Lung (tissue), 12 donors: ENCODE data around the gene VAT1L. TPM values are rescaled to one million over a fixed set of nuclear protein-coding genes. Genes with fewer than 3 reads are reported as not detected.
A peak's percentile ranks its signal among the peaks of the same experiment; 100 is the strongest.

Source experiments
- ATAC-seq: fragments of 200-7000 bp; cut with Tn5 transposase; one replicate; pipeline ENCODE4 v1.9.1; 2020; ENCODE audit warnings: moderate number of reproducible peaks; ENCODE audit not compliant: insufficient read depth, low FRiP score
- DNase-seq, 3 donors: peaks; one replicate each; pipeline ENCODE4 v3.0.0-alpha.2; 2013 to 2017
- H3K27ac ChIP-seq, 2 donors: one replicate each; pipeline ENCODE4 v1.5.1; 2013; ENCODE audit warnings: mild to moderate bottlenecking in 2 of 2, moderate library complexity in 2 of 2, control low read depth in 1 of 2, inconsistent platforms in 1 of 2, low read depth in 1 of 2, low read length in 1 of 2
- H3K27me3 ChIP-seq, 3 donors: one replicate each; pipeline ENCODE4 v1.5.1; 2013; ENCODE audit warnings: low read length in 2 of 3; ENCODE audit not compliant: control insufficient read depth in 3 of 3, insufficient read depth in 3 of 3
- H3K36me3 ChIP-seq, 4 donors: one replicate each; pipeline ENCODE4 v1.5.1; 2013; ENCODE audit warnings: low read length in 4 of 4, mild to moderate bottlenecking in 1 of 4, moderate library complexity in 1 of 4; ENCODE audit not compliant: control insufficient read depth in 4 of 4, insufficient read depth in 4 of 4
- H3K4me1 ChIP-seq, 5 donors: one replicate each; pipeline ENCODE4 v1.5.1; 2013; ENCODE audit warnings: low read length in 5 of 5, mild to moderate bottlenecking in 2 of 5, moderate library complexity in 1 of 5; ENCODE audit not compliant: control insufficient read depth in 5 of 5, insufficient read depth in 5 of 5
- H3K4me3 ChIP-seq: one replicate; pipeline ENCODE4 v1.5.1; 2013; ENCODE audit warnings: mild to moderate bottlenecking, control low read depth, moderate library complexity
- H3K9ac ChIP-seq, 2 donors: one replicate each; pipeline ENCODE4 v1.5.1; 2013; ENCODE audit warnings: low read length in 2 of 2, control low read depth in 1 of 2; ENCODE audit not compliant: insufficient read depth in 1 of 2
- H3K9me3 ChIP-seq, 4 donors: one replicate each; pipeline ENCODE4 v1.5.1; 2013; ENCODE audit warnings: low read length in 3 of 4, mild to moderate bottlenecking in 1 of 4, moderate library complexity in 1 of 4; ENCODE audit not compliant: control insufficient read depth in 4 of 4, insufficient read depth in 3 of 4
- CTCF ChIP-seq: IDR thresholded peaks from 2 replicates; pipeline ENCODE4 v1.5.1; 2012; ENCODE audit warnings: mild to moderate bottlenecking; ENCODE audit errors: control extremely low read depth, extremely low read depth
- whole genome bisulfite sequencing, 2 donors: extraction: QIAGEN DNeasy Blood & Tissue Kit; methylation state at CpG; one replicate each; pipeline ENCODE4 v1.1.7; 2013; 5-methylcytosine and 5-hydroxymethylcytosine counted together
- polyA plus RNA-seq, 2 donors: library from polyadenylated mRNA; stranded (reverse); fragments of 200-250 nt; gene quantifications; one replicate each; pipeline ENCODE4 v1.2.1, GENCODE V29; 2013
- total RNA-seq, 2 donors: library from RNA; depleted of rRNA in 1 of 2; stranded (reverse); fragments of >200 nt in 1 of 2; gene quantifications; one replicate each; pipeline ENCODE4 v1.2.1, GENCODE V29; 2014 to 2021
- donor health status: control.
- donor health status: control.
- donor health status: Bipolar disorder and iron deficiency.
- donor health status: healthy.
- donor health status: DM: yes; HTN: yes; CAD: no.

VAT1L gene
- total and polyA plus RNA-seq, 4 donors, result 0.14 to 3.3 (median 0.26) TPM

DNA sequence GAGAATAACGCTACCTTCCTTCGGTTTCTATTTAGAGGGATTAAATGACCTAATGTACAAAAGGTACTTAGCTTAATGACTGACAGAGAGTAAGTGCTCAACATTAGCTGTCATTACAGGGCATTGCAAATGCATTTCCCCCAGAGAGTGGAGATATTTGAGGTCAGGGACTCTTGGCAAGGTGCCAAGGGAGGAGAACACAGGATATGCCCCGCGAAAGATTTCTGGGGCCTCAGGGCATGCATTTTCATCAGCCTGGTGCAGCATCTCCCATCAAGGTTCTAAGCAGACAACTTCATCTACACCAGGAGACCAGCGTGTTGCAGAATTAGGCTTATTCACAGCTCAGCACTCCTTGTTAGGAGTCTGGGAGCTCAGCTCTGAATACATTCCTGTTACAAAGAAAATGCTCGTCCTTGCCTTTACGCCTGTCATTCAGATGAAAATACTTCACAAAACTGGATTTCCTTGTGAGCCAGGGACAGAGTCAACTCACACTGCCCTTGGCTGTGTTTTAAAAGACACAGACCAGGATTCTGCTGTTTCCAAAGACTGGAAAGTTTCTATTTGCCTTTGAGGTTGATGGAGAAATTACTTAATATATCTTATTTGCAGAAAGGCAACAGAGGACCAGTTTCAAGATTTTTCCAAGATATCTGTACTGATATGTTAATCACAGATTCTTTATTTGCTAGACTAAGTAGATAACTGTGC, 108.2 kb downstream of the VAT1L start:
- no peak for TF ChIP-seq CTCF
- Histone ChIP-seq H3K9me3 (peaks cover 0 to 1% (median 0%) of the 10 kb centered on the region in 4 donors), H3K27ac (no peak overlapping the region), H3K4me3 (no peak overlapping the region), H3K27me3 (no peaks in the 10 kb centered on the region), H3K4me1 (peaks cover 0 to 32% (median 6%) of the 10 kb centered on the region in 5 donors), H3K9ac (no peak overlapping the region), H3K36me3 (no peaks in the 10 kb centered on the region)
- WGBS, 2 donors, result 41 to 48% methylated on average over 7 of the region's 7 CpGs
- DNase-seq, result peak; percentile 15 to 35 (median 34)
- no peak for ATAC-seq

DNA sequence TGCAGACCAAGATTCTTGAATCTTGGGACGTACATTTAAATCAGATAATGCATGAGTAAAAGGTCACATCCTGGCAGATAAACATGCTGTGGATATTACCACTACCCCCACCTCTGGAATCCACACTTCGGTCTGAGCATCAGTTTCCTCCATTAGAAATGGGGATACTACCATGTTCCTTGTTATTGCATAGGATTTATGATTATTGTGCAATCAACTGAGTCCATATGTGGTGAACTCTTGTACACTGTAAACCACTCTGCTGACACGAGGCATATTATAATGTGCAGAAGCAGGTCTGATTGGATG, 108.7 kb downstream of the VAT1L start:
- peaks cover 0 to 1% (median 0%) of the 10 kb centered on the region in 4 donors for H3K9me3 ChIP-seq
- H3K9ac ChIP-seq, result no peak overlapping the region
- DNase-seq, result peak in 2 of 3 donors; percentile 65 to 79
- no peaks in the 10 kb centered on the region for H3K27me3 ChIP-seq
- H3K36me3 ChIP-seq, result no peaks in the 10 kb centered on the region
- 38 to 41% methylated on average over 3 of the region's 3 CpGs for WGBS, 2 donors
- no peak overlapping the region for H3K4me3 ChIP-seq
- H3K4me1 ChIP-seq, result peaks cover 0 to 36% (median 6%) of the 10 kb centered on the region in 5 donors
- TF ChIP-seq CTCF, result no peak
- no peak for ATAC-seq
- no peak overlapping the region for H3K27ac ChIP-seq

DNA sequence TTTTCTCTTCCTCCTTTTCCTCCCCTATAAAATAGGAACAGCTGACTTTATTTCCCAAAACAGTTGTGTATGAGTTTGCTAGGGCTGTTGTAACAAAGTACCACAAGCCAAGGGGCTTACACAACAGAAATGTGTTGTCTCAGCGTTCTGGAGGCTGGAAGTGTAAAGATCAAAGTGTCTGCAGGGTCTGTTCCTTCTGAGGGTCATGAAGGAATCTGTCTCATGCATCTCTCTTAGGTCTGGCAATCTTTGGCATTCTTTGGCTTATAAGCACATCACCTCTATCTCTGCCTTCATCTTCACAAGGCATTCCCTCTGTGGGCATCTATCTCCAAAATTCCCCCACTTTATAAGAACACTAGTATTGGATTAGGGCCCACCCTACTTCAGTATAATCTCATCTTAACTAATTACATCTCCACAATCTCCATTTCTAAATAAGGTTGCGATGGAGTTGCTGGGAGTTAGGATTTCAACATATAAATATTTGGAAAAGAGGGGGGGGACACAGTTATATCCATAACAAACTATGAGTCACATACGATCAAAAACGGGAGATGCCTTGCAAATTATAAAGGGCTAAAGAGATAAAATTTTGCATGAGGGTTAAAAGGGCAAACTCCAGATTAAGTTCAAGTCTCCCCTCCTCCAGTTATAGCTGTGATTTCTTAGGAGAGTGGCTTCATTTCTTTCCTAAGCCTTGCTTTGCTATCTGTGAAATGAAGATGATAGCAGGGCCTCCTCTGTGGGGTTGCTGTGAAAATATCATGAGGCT, 109.7 kb downstream of the VAT1L start:
- ATAC-seq (no peak), DNase-seq (peak in 2 of 3 donors; percentile 28 to 48)
- H3K9me3 ChIP-seq, result peaks cover 0 to 1% (median 0%) of the 10 kb centered on the region in 4 donors
- H3K36me3 ChIP-seq, result no peaks in the 10 kb centered on the region
- WGBS, 2 donors, result 59 to 60% methylated on average over 4 of the region's 4 CpGs
- no peak for TF ChIP-seq CTCF
- H3K27ac ChIP-seq, result no peak overlapping the region
- no peak overlapping the region for H3K4me3 ChIP-seq
- H3K9ac ChIP-seq, result no peak overlapping the region
- peaks cover 0 to 36% (median 6%) of the 10 kb centered on the region in 5 donors for H3K4me1 ChIP-seq
- H3K27me3 ChIP-seq, result no peaks in the 10 kb centered on the region
